ENCODE measurements around the gene PDGFD. TPM values are rescaled to one million over a fixed set of nuclear protein-coding genes. Genes with fewer than 3 reads are reported as not detected.

Gene PDGFD
- total and polyA plus RNA-seq, 2 donors (not counting 3 experiments of a cell fraction or from before 2014, with no cell fraction given), result 6.3 to 13.1 TPM

- intact Hi-C loops (cut with micrococcal nuclease), result no loop called here
- no peaks in the 10 kb centered on the region for H4K20me1 ChIP-seq (replicated peaks; ENCODE audit: control insufficient read depth, extremely low read depth, insufficient read depth, low read length)
- no peaks in the 10 kb centered on the region for H3K36me3 ChIP-seq (ENCODE audit: control insufficient read depth in 2 of 2, extremely low read depth in 1 of 2, insufficient read depth in 2 of 2, low read length in 2 of 2)
- dilution Hi-C loops (cut with MboI; ENCODE audit: extremely low pct_ligation_motif_present, low sequenced_read_pairs), result no loop called here
- no peaks in the 10 kb centered on the region for H3K4me1 ChIP-seq (ENCODE audit: control insufficient read depth, extremely low read depth, insufficient read depth, low read length)
- FAIRE-seq (no peak), DNase-seq (ENCODE audit: low read depth, low spot score) (no peak)
- no peak overlapping the region for H3K4me2 ChIP-seq (ENCODE audit: insufficient read depth, low read length)
- no peaks in the 10 kb centered on the region for H3K9me3 ChIP-seq (replicated peaks; ENCODE audit: control insufficient read depth, insufficient read depth, low read length)
- BruUV-seq (replicated peaks), result no TSS peak
- no peaks in the 10 kb centered on the region for H3K79me2 ChIP-seq (ENCODE audit: control insufficient read depth, insufficient read depth, low read length)
- H3K9ac ChIP-seq (replicated peaks; ENCODE audit: extremely low read depth, insufficient read depth, low read length), result no peak overlapping the region
- TF ChIP-seq EZH2 (IDR thresholded peaks at IDR 0.05; ENCODE audit: borderline replicate concordance, low read depth, low read length, severe bottlenecking) (no peak), MYC (IDR thresholded peaks at IDR 0.05; ENCODE audit: low read depth, low read length) (no peak), POLR2A (IDR thresholded peaks at IDR 0.05; ENCODE audit: low read depth, low read length) (no peak), GATA2 (IDR thresholded peaks at IDR 0.05; ENCODE audit: insufficient read depth, insufficient read length, low read depth, low read length) (no peak), JUN (IDR thresholded peaks at IDR 0.05; ENCODE audit: borderline replicate concordance, insufficient read depth, insufficient read length, low read depth) (no peak), MAX (IDR thresholded peaks at IDR 0.05; ENCODE audit: insufficient read depth, insufficient read length) (no peak), POLR2AphosphoS5 (IDR thresholded peaks at IDR 0.05; ENCODE audit: insufficient read depth, low read depth, low read length) (no peak), FOS (IDR thresholded peaks at IDR 0.05; ENCODE audit: borderline replicate concordance, insufficient read depth, low read length) (no peak), CTCF (IDR thresholded peaks at IDR 0.05; ENCODE audit: extremely low read depth in 1 of 2, insufficient read depth in 1 of 2, low read depth in 1 of 2, low read length in 2 of 2) (no peak)
- no peak overlapping the region for H2AFZ ChIP-seq (ENCODE audit: low read depth, low read length)
- no peaks in the 10 kb centered on the region for H3K9me1 ChIP-seq (replicated peaks; ENCODE audit: control insufficient read depth, extremely low read depth, insufficient read depth, low read length)
- ChIA-PET CTCF (interaction anchor here (0.7 kb wide), 1 partner anchor 11 kb away, joined by 3 read pairs; no protein-coding TSS in a partner anchor), POLR2A (no interaction called here)
- no peaks in the 10 kb centered on the region for H3K27me3 ChIP-seq (ENCODE audit: control insufficient read depth in 2 of 2, insufficient read depth in 2 of 2, low read length in 2 of 2)
- H3K4me3 ChIP-seq (replicated peaks in 1 of 3; ENCODE audit: insufficient read depth in 1 of 3, low read depth in 1 of 3, low read length in 3 of 3), result no peak overlapping the region
- H3K27ac ChIP-seq (ENCODE audit: insufficient read depth, low read depth, low read length), result no peak overlapping the region
Observed at GRCh38 chr11:103998826-103999508, 165.0 kb downstream of the PDGFD start.

Data from endothelial cell of umbilical vein (primary cell).